Gastrocnemius medialis (tissue), 4 donors: ENCODE results near the gene CLEC2L. TPM values are rescaled to one million over a fixed set of nuclear protein-coding genes. Genes with fewer than 3 reads are reported as not detected.

Experiments used
- ATAC-seq, 2 donors: fragments of 150-250 bp; one replicate each; pipeline ENCODE4 v1.9.1; 2016
- DNase-seq, 2 donors: peaks; one replicate each; pipeline ENCODE4 v3.0.0-alpha.2; 2019
- H3K27ac ChIP-seq, 4 donors: fragments of 200-600 bp; sonication (generic); 1 replicate in 1 of 4; 2 replicates in 3 of 4; pipeline ENCODE4 v1.5.1; 2016 to 2018; ENCODE audit warnings: mild to moderate bottlenecking in 2 of 4, moderate library complexity in 1 of 4
- H3K27me3 ChIP-seq, 3 donors: fragments of 200-600 bp; sonication (generic) in 2 of 3; 1 replicate in 1 of 3; 2 replicates in 2 of 3; pipeline versions ENCODE4 v1.5.1 to v1.6.0; 2016 to 2019; ENCODE audit warnings: mild to moderate bottlenecking in 1 of 3, moderate library complexity in 1 of 3
- H3K36me3 ChIP-seq, 2 donors: fragments of 200-600 bp; sonication (generic) in 1 of 2; one replicate each; pipeline ENCODE4 v1.5.1; 2017 to 2018
- H3K4me1 ChIP-seq, 2 donors: fragments of 200-600 bp; sonication (generic) in 1 of 2; one replicate each; pipeline ENCODE4 v1.5.1; 2016 to 2017; ENCODE audit warnings: mild to moderate bottlenecking in 2 of 2
- H3K4me3 ChIP-seq, 4 donors: fragments of 200-600 bp; sonication (generic) in 3 of 4; 1 replicate in 1 of 4; 2 replicates in 3 of 4; pipeline ENCODE4 v1.5.1; 2016 to 2019; ENCODE audit warnings: mild to moderate bottlenecking in 2 of 4
- H3K9me3 ChIP-seq, 3 donors: fragments of 200-600 bp; sonication (generic) in 2 of 3; 1 replicate in 1 of 3; 2 replicates in 2 of 3; pipeline ENCODE4 v1.5.1; 2016 to 2019
- CTCF ChIP-seq, 5 experiments: fragments of 450-650 bp in 3 of 5; fragments of 200-600 bp in 2 of 5; sonication (generic) in 2 of 5; IDR thresholded peaks in 4 of 5; conservative IDR thresholded peaks in 1 of 5; 1 replicate in 4 of 5; 2 replicates in 1 of 5; pipeline ENCODE4 v1.5.1; 2016 to 2019; ENCODE audit warnings: antibody characterized with exemption in 5 of 5, mild to moderate bottlenecking in 3 of 5, moderate library complexity in 3 of 5
- POLR2A ChIP-seq, 2 donors: fragments of 450-650 bp; IDR thresholded peaks; one replicate each; pipeline ENCODE4 v1.6.1; 2017; ENCODE audit warnings: antibody characterized with exemption in 2 of 2, mild to moderate bottlenecking in 2 of 2, moderate library complexity in 2 of 2
- in situ Hi-C, 4 donors: fragments of 200-750 bp; cut with MboI; loops; one replicate each; pipeline versions ENCODE4 v1.15.0 to v1.8.0; 2017; ENCODE audit warnings: low sequenced_read_pairs in 4 of 4
- intact Hi-C: fragments of 100-400 bp; cut with DNase I; formaldehyde crosslinking; loops from one replicate; pipeline ENCODE4 v1.15.1; 2023; ENCODE audit warnings: low total_unique reads
- total RNA-seq, 4 donors: library from RNA; depleted of rRNA; stranded (reverse); fragments of >200 nt; gene quantifications; one replicate each; pipeline versions ENCODE4 v1.1.0 to v1.2.3, GENCODE V29; 2016

Gene CLEC2L
- total RNA-seq, 4 donors from 2014 or later, result 0.18 TPM; not detected in 3

- Histone ChIP-seq H3K9me3 (no peaks in the 10 kb centered on the region), H3K36me3 (peaks cover 0 to 4% of the 10 kb centered on the region in 2 donors), H3K4me3 (no peak overlapping the region), H3K4me1 (peaks cover 26 to 30% of the 10 kb centered on the region in 2 donors), H3K27me3 (no peaks in the 10 kb centered on the region), H3K27ac (no peak overlapping the region)
- in situ Hi-C loops, result no loop called here
- no peak for ATAC-seq
- no peak for TF ChIP-seq POLR2A (IDR thresholded peaks at IDR 0.05)
- no peak for TF ChIP-seq CTCF (IDR thresholded peaks at IDR 0.05 in 4 of 5, conservative IDR thresholded peaks at IDR 0.05 in 1 of 5)
- no peak for DNase-seq
- intact Hi-C loops, result loop anchor here (5.0 to 10.0 kb wide), 3 partner anchors 135 to 603 kb away; partner anchors contain the start of genes KDM7A and LUC7L2
Measured at GRCh38 chr7:139572071-139572470, 48.6 kb downstream of the CLEC2L start.

GRCh38 chr7:139572704-139573385 lies 49.4 kb downstream of the CLEC2L start:
- ATAC-seq, result no peak
- peaks cover 26 to 30% of the 10 kb centered on the region in 2 donors for H3K4me1 ChIP-seq
- in situ Hi-C loops, result no loop called here

GRCh38 chr7:139573871-139574270 lies 50.4 kb downstream of the CLEC2L start:
- Histone ChIP-seq H3K36me3 (peaks cover 0 to 9% of the 10 kb centered on the region in 2 donors), H3K4me1 (peaks cover 26 to 30% of the 10 kb centered on the region in 2 donors), H3K4me3 (peak overlapping the region in 1 of 4 donors; percentile 22), H3K27me3 (no peaks in the 10 kb centered on the region), H3K9me3 (no peaks in the 10 kb centered on the region), H3K27ac (peak overlapping the region; percentile 85 to 91 (median 88))
- TF ChIP-seq POLR2A (IDR thresholded peaks at IDR 0.05), result no peak
- no peak for TF ChIP-seq CTCF (IDR thresholded peaks at IDR 0.05 in 4 of 5, conservative IDR thresholded peaks at IDR 0.05 in 1 of 5)
- in situ Hi-C loops (no loop called here), intact Hi-C loops (loop anchor here (5.0 to 10.0 kb wide), 3 partner anchors 137 to 601 kb away; partner anchors contain the start of genes KDM7A and LUC7L2)
- no peak for DNase-seq
- ATAC-seq, result no peak

More at GRCh38 chr7:139572704-139573385, 49.4 kb downstream of the CLEC2L start:
- Histone ChIP-seq H3K36me3 (peaks cover 0 to 4% of the 10 kb centered on the region in 2 donors), H3K4me3 (no peak overlapping the region), H3K27me3 (no peaks in the 10 kb centered on the region), H3K27ac (peak overlapping the region; percentile 85 to 91 (median 88)), H3K9me3 (no peaks in the 10 kb centered on the region)
- no peak for DNase-seq
- intact Hi-C loops, result loop anchor here (5.0 to 10.0 kb wide), 3 partner anchors 136 to 602 kb away; partner anchors contain the start of genes KDM7A and LUC7L2
- TF ChIP-seq CTCF (IDR thresholded peaks at IDR 0.05 in 4 of 5, conservative IDR thresholded peaks at IDR 0.05 in 1 of 5) (no peak), POLR2A (IDR thresholded peaks at IDR 0.05) (no peak)

DNA sequence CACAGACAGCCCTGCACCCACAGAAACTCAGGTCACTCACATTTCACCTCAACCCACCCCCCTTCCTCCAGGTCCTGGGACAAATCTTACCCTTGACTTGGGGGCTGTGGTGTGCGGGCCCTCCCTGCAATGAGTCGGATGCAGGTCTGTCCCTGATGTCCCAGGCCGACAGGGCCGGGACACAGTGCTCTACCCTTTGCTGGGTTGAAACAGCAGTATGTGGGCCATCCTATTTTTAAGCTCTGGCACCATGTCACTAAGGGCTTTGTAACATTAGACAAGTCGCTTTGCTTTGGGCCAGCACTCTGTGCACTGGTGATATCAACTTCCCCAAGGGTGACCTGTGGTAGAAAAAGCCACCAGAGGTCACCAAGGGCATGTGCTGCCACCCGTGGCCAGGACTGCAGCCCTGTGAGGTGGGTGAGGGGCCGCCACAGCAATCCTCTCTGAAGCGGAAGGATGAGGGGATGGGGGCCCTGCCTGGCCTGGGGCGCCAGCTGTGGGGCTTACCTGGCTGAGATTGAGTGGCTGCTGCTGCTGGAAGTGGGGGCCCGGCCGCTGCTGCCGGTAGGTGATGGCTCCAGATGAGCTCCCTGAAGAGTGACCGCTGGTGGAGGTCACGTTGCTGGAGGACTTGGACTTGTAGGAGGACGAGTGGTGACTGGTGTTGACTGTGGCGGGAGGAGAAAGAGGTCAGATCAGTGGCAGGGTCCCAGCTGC lies 51.3 kb downstream of the CLEC2L start:
- no peak for TF ChIP-seq CTCF (IDR thresholded peaks at IDR 0.05 in 4 of 5, conservative IDR thresholded peaks at IDR 0.05 in 1 of 5)
- peak; percentile 40 to 54 for TF ChIP-seq POLR2A (IDR thresholded peaks at IDR 0.05)
- Histone ChIP-seq H3K36me3 (peaks cover 0 to 17% of the 10 kb centered on the region in 2 donors), H3K9me3 (no peaks in the 10 kb centered on the region), H3K27ac (peak overlapping the region; percentile 85 to 91 (median 88)), H3K27me3 (no peaks in the 10 kb centered on the region), H3K4me3 (peak overlapping the region in 2 of 4 donors; percentile 22 to 30), H3K4me1 (peaks cover 26 to 30% of the 10 kb centered on the region in 2 donors)
- intact Hi-C loops (loop anchor here (5.0 to 10.0 kb wide), 3 partner anchors 137 to 600 kb away; partner anchors contain the start of genes KDM7A and LUC7L2), in situ Hi-C loops (no loop called here)
- DNase-seq (peak; percentile 81 to 93), ATAC-seq (peak; percentile 99)
